ENCODE data around the gene DCLK1.
"Not testable (repeated sequence)": the region's sequence is repeated elsewhere in the genome, so short reads cannot be mapped to it uniquely, and the experiment has no call there.

DCLK1 gene

DNA sequence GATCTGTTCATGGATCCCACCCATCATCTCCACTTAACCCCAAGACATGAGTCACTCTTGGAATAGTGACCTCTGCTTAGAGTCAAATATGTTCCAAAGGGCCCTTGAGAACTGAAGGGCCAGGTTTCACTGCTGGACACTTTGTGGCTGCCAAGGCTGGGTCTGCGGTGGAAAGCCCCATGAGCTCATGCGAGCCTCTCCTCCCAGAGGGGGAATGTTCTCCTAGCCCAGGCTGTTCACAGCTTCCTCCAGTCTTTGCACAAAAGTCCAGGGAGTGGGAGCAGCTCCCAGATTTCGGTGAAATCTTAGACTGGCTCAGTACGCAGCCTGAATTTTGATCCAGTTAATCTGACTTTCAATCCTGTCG lies 732 bp upstream of the DCLK1 start:
- DNase-seq (ENCODE audit: low read depth in 2 of 2): no peak

DNA sequence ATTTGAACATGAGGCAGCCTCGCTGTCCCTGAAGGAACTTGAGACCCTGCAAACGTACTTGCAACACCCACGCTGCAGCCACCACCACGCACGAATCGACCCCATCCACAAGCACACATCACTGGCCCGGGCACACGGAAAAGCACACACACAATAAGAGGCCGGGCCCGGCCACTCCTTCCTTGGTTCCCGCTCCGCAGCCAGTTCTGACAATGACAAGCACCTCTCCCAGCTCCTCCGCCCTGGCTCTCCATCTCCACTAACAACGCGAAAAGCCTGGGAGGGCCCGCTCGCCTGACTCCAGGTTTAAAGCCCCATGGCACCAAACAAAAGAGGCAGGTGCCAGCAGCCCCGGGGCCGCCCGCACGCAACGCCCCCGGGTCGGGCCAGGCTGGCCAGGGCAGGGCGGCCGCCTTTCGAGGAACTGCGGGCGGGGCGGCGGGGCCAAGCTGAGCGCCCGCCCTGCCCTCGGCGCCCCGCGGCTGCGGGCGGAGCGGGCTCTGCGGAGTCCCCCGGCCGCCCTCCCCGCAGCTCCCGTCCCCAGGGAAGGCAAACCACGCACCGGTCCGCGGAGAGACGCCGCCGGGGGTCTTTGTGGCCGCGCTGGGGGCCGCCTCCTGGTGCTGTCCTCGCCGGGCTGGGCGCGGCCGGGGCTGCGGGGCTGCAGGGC lies 495 bp downstream of the DCLK1 start:
- no peak for DNase-seq (ENCODE audit: low read depth in 2 of 2)

DNA sequence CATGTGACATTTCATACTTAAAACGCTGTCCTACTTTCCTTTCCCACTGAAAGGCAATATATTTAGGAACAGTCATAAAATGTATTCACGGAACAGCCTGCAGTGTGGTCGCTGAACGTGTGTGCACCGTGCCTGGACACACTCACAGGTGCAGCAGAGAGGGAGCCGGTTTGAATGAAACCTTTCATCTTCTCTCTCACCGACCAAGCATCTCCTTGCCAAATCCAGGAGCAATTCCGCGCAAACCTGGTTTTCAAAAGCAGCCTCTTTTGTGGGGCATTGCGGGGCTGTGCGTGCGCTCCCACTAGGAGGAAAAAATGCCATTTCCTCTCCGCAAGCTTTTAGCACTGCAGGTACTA lies 1.0 kb downstream of the DCLK1 start:
- DNase-seq (ENCODE audit: low read depth in 2 of 2): no peak

DNA sequence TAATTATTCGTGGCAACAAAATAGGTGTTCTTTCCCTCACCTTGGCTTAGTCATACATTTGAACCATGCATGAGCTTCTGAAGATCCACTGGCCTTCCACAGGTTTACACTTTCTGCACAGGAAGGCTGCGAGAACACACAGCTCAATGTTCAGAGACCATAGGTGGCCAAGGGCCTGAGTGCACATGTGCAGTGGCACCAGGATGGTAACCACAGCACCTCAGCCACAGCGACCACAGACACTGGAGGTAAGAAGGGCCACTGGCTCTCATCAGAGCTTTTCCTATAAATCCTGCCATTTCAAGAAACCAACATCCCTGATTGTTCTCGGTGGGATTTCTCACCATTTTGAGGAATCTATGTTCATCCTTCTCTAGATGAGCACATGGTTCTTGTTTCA lies 1.6 kb downstream of the DCLK1 start:
- no peak for DNase-seq (ENCODE audit: low read depth in 2 of 2)

DNA sequence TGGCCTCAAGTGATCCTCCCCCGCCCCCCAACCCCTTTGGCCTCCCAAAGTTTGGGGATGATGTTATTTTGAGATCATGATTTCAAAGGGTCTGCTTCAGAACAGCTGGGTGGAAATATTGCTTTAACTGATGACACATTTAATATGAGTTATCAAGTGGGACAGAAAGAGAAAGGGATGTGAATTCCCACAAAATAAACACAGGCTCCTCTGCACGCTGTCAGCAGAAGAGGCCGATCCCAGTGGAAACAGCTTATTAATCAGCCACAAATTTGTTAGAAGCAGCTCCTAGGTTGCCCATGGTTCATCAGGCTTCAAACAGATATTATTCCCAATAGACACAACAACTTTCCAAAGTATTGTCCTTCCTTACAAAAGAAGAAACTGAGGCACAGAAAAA lies 4.7 kb downstream of the DCLK1 start:
- DNase-seq (ENCODE audit: low read depth in 2 of 2): no peak

DNA sequence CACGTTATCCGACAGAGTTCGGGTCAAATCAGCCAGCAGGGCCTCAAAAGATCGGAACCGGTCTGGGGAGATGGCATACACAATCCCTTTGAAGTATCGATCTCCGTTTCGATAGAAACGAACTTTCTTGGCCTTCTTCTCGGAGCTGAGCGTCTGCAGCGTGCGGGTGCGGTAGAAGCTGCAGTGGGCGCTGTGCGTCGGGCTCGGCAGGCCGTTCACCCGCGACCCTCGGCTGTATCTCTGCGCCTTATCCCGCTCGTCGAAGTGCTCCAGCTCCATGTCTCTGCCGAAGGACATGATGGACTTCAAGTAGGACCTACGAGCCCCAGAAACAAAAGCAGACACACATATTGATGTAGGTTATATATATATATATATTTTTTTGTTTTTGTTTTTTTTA lies 5.3 kb downstream of the DCLK1 start:
- no peak for DNase-seq (ENCODE audit: low read depth in 2 of 2)

DNA sequence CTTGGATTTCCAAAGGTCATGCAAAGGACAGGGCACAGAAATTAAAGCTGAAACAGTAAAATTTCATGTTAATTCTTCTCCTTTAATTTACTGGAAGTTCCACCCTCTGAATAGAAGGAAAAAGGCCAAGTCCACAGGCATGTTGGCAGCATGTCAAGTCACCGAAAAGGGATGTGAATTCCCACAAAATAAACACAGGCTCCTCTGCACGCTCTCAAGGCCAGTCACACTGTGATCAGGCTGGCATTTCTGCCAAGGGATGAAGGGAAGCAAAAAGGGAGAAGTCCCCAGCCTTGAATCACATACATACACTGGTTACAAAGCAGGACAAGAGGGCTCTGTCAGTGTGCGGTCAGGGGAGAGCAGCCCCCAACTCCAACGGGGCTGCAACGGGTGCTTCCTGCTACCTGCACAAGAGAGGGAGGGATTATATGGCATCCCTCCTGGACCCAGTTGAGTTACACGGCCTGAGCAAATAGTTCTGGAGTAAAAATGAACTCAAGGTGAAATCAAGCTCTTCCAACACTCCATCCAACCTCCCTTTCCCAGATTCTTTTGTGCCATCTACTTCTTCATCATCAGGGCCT lies 6.9 kb downstream of the DCLK1 start:
- DNase-seq (ENCODE audit: low read depth in 2 of 2): no peak

DNA sequence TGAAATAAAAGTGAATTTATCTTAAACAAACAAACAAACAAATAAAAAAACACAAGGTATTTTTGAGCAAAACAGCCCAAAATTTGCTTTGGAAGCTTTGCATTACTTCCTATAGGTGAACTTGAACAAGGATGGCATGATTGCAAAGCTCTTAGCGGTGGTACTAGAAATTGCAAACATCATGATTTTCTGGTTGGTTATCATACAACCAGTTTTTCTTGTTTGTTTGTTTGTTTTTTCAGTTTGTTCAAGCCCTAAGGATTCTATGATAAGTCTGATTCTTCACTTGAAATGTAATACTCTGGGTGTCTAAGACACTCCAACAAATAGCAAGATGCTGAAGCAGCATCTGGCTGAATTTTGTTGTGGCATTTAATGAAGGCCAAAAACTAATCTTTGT lies 15.9 kb downstream of the DCLK1 start:
- DNase-seq (ENCODE audit: low read depth in 2 of 2): no peak

DNA sequence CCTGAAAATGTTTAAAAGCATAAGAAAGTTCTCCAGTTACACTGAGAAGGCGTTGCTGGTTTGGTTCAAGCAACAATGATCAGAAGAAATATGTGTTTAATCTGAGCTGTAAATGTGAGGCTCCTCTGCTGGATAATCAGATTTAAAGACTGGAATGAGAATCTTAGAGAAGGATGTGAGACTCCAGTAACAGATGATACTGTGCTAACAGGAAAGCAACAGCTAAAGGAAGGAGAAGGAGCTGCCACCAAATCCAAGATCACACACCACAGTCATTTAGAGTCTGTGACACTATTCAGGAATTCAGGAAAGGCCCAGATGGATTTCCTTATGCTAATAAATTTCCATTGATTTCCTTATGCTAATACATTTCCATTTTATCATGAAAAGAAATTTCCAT lies 16.9 kb downstream of the DCLK1 start:
- DNase-seq (ENCODE audit: low read depth in 2 of 2): no peak

DNA sequence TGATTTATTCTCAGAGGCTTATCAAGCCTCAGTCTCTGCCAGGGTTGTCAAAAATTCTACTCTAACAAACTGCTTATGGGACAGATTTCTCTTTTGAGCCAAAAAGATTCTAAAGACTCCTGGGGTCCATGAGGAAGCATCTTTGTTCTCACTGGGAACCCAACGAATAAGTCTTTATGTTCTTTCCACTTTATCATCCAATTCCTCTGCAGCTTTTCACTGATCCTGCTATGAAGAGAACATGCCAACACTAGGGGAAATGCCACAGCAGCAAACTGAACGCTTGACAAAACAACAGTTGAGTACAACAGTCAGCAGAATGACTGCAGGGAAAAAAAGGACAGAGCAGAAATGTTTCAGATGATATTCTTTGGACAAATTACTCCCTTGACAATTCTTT lies 22.2 kb downstream of the DCLK1 start:
- DNase-seq (ENCODE audit: low read depth in 2 of 2): no peak

DNA sequence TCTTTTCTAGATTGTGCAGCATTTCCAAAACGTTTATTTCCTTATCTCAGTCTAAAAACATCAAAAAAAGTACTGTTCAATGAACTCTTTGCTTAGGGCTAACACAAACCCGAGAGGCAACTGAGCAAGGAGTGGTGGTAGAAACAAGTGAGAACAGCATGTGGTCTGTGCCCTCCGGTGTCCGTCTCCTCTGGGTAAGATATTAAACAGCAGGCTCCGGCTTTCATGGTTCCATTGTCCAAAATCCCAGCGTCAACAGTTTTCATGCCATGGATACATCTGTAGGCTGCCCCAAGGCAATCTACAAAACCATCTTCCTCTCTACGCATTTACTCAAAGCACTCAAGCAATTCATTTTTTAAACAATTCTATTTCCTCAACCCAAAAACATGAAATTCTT lies 22.8 kb downstream of the DCLK1 start:
- no peak for DNase-seq (ENCODE audit: low read depth in 2 of 2)

DNA sequence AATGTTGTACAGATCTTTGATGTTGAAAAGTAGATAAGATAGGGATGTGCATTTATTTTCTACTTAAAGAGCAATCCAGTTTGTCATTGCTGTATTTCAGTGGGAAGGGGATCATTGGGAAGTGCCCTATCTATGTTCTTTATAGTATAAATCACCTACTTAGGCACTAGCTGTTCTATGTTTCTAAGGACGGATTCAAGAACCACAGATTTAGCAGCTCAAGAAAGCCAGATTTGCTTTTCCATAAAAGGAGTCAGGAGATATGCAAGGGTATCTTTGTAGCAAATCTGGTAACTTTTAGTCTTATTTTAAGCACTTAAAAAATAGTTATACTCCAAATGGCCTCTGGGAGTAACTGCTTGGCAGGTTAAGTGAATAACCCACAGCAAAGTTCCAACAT lies 23.7 kb downstream of the DCLK1 start:
- no peak for DNase-seq (ENCODE audit: low read depth in 2 of 2)

DNA sequence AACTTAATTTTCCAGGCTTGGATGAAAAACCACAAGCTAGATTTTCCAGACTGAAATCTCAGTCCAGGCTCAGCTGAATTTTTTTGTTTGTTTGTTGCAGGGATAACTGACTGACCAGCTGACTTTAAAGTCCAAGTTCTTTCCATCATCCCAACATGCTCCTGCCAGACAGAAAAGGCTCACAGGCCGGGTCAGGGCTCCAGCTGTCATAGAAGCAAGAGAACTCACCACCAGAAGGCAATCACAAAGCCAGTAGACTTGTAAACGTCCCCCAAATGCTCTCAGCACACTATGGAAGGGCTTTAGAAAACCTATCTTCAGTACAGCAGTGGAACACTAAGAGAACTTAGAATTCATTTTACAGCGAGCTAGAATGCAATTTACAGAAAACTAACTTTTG lies 25.5 kb downstream of the DCLK1 start:
- DNase-seq (ENCODE audit: low read depth in 2 of 2): no peak

DNA sequence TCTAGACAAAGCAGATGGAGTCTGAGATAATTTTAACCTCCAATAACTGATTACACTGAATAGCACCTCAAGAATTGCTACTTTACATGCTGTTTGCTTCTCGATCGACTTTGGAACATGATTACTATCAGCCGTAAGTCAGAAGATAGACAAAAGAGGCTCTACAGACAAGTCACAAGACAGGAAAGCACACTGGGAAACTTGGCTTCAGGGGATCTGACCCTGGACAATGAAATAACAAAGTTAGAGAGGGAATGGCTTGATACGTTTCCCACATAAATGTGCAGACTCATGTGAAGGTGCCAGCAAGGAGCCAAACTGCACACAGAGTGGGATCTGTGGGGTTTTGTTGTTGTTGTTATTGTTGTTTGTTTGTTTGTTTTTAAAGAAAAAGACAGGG lies 28.5 kb downstream of the DCLK1 start:
- no peak for DNase-seq (ENCODE audit: low read depth in 2 of 2)

DNA sequence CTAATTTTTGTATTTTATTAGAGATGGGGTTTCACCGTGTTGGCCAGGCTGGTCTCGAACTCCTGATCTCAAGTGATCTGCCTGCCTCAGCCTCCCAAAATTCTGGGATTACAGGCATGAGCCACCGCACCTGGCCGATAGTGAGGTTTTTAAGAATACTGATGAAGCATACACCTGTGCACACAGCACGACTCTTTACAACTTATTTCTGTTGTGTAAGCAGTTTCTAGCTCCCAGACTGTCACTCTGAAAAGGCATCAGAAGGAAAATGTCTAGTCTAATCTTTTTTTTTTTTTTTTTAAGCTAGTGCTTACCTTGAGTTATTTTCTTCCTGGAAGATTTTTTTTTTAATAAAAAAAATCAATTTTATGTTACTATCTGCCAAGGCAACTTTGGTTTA lies 29.3 kb downstream of the DCLK1 start:
- not testable (repeated sequence) for DNase-seq (ENCODE audit: low read depth in 2 of 2)

DNA sequence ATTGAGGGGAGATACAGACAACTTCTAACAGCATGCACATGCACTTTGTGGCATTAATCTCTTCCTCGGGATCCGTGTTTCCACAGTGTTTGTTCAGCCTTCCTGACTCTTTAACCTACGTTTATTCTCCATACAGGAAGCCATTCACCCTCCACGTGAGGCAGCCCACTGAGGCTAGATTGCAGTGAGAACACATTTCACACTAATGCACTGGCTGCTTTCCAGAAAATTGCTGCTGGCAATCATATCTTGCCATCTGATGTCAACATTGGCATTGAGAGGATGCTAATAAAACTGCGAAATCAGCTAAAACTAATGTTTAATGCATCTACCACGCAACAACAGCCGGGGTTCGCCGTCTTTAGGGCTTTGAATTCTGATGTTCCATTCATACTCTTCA lies 30.0 kb downstream of the DCLK1 start:
- no peak for DNase-seq (ENCODE audit: low read depth in 2 of 2)

DNA sequence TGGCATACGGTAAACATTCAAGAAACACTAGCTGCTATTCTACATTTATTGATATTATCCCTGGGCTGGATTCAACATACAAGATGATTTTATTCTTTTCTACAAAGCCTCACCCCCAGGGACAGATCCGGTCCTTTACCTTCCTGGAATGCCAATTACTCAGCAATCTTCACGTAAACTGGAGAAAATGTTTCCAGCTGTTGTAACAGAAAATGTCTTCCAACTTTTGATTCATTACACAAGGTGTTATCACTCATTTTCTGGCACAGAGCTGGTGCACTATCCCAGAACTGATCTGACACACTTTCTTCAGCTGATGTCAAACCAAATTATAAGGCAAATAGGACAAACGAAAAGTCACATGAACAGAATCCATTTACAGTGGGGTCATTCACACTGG lies 33.1 kb downstream of the DCLK1 start:
- DNase-seq (ENCODE audit: low read depth in 2 of 2): no peak

DNA sequence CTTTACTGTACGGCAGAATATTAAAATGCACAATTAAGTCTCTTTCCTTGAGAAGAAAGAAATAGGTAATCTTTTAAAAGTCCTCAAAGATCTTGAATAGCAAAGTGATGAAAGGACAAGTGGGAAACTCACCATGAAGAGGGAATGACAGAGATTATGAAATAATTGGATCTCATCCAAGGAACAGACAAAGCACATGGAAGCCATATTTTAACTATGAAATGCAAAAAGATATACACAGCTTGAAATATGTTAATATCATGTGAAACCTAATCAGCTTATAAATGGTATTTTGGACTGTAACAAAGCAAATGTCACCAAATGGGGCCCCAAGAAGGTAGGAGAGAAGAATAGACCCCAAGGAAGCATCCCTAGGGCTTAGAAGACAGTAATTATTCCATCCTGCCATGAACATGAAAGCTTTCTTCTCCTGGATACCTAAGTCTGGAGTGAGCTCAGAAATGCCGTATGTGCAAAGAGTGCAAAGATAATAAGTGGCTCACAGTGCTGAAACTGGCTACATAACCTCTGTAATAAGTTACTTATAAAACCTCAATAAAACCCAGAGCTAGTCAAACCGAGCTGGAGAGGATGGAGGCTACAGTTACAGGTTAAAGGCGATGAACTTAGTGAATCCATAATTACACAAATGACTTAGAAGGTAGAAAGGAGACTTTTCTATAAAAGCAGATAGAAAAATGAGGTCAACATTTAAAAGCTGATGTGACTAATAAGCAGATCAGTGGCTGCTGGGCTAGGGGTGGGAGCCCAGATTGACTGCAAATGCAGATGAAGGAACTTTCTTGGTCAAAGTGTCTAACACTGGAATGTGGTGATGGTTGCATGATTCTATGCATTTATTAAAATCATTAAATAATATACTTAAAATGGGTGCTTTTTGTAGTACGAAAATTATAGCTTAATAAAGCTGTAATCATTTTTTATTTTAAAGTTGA lies 34.4 kb downstream of the DCLK1 start:
- DNase-seq (ENCODE audit: low read depth in 2 of 2): no peak

DNA sequence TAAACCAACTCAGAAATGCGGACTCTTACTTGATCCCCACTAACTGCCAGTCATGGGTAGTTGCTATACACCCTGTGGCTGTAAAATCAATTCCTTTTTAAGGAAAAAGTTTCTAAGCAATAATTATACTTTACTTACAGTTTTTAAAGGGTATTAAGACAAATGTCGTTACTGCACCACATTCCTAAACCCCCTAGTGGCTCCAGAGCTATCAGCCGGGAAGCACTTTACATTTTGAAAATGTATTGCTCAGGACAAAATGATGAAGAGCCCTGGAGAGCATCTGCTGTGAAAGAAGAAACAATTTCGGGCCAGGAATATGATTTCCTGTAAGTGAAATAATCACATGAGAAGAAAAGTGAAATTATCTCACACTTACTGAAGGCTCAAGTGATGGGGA lies 36.7 kb downstream of the DCLK1 start:
- no peak for DNase-seq (ENCODE audit: low read depth in 2 of 2)

DNA sequence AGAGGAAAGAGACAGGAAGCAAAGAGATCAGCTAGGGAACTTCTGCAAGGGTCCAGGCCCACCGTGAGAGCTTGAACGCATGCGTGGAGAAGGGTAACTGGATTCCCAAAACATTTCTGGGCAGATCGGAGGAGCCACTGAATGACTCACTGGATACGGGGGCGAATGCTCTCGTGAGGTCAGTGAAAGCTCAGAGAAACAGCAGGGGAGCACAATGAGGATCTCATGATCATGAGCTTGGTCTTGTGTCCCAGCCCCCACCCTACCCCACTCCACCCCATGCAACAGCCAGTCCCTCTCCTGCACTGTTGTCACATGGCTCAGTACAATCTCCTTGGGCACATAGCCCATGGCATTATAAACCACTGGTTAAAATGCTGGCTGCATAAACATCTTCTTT lies 40.6 kb downstream of the DCLK1 start:
- no peak for DNase-seq (ENCODE audit: low read depth in 2 of 2)

DNA sequence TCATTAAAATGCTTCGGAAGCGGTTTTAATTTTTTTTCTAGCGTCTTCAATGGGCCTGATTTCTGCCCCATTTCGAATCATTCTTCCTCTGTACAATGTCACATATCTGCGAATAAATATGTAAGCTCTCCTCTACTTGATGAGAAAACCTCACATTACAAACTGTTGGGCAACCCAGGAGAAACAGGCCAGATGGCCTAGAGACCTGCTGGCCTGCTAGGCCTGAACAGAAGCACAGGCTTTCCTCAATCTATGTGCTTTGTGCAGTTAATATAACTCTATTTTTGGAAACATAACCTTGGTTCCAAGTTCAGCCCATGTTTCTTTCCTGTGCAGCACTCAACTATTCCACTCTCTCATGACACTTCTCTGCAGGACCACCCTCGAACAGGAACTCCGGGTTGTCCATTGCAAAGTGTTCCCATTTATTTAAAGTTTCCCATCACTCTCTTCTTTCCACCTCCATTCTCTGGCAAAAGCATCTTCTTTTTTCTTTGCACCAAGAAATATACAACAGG lies 42.0 kb downstream of the DCLK1 start:
- DNase-seq (ENCODE audit: low read depth in 2 of 2): no peak

DNA sequence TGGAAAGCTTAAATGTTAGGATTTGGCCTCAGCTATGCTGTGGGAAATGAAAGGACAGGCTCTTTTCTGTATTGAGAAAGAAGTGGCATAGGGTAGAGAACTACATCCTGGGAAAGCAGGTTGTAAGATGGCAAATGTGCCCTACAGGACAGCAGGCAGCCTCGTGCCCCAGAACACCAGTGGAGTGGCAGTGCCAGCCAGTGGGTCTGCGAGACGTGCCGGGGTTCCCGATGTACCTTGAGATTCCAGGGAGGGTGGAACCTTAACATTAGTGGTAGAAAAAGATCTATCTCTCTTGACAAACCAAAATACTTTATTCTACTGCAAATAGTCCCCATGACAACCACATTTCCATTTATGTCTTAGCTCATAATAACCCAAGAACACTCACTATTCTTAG lies 42.7 kb downstream of the DCLK1 start:
- DNase-seq (ENCODE audit: low read depth in 2 of 2): no peak

DNA sequence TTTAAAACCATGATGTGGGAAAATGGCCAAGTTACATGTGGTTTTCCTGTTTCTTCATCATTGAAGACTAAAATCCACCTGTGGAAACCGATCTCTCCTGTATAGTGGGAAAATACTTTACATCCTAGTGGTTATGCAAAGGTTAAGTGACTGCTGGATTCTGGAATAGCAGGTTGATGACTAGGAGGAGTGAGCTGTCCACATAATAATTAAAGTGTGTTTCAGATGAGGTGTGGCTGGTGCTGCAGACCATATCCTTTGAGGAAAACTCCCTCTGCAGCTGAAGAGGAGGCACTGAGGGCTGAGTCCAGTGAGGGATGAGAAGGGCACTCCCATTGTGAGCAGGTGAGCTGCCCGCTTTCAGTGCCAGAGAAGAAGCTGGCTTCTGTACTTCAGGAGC lies 43.2 kb downstream of the DCLK1 start:
- DNase-seq (ENCODE audit: low read depth in 2 of 2): no peak

Data from stimulated activated CD8-positive, alpha-beta memory T cell treated with anti-CD3 and anti-CD28 coated beads, Interleukin-15, amount 100 ng/mL, for 4 hours (primary cell).